Skeletal muscle tissue (tissue), 4 donors: ENCODE data around the gene POMT1. TPM values are rescaled to one million over a fixed set of nuclear protein-coding genes. Genes with fewer than 3 reads are reported as not detected.
"Not testable (repeated sequence)": the region's sequence is repeated elsewhere in the genome, so short reads cannot be mapped to it uniquely, and the experiment has no call there.

Source experiments
- H3K27ac ChIP-seq: one replicate; pipeline ENCODE4 v1.7.0; 2013; ENCODE audit warnings: mild to moderate bottlenecking, low read depth, low read length, inconsistent platforms
- H3K27me3 ChIP-seq, 3 donors: one replicate each; pipeline ENCODE4 v1.7.0; 2013; ENCODE audit warnings: low read length in 3 of 3; ENCODE audit not compliant: control insufficient read depth in 3 of 3, insufficient read depth in 3 of 3
- H3K36me3 ChIP-seq, 3 donors: one replicate each; pipeline ENCODE4 v1.7.0; 2013; ENCODE audit warnings: low read length in 3 of 3; ENCODE audit not compliant: control insufficient read depth in 3 of 3, insufficient read depth in 3 of 3
- H3K4me1 ChIP-seq, 3 donors: one replicate each; pipeline ENCODE4 v1.7.0; 2013; ENCODE audit warnings: low read length in 3 of 3, mild to moderate bottlenecking in 3 of 3; ENCODE audit not compliant: control insufficient read depth in 3 of 3, insufficient read depth in 3 of 3
- H3K4me3 ChIP-seq, 3 donors: one replicate each; pipeline ENCODE4 v1.7.0; 2013; ENCODE audit warnings: low read length in 3 of 3
- H3K9ac ChIP-seq, 3 donors: one replicate each; pipeline ENCODE4 v1.7.0; 2013; ENCODE audit warnings: low read length in 3 of 3, mild to moderate bottlenecking in 3 of 3, moderate library complexity in 2 of 3, low read depth in 1 of 3
- H3K9me3 ChIP-seq, 3 donors: one replicate each; pipeline ENCODE4 v1.7.0; 2013; ENCODE audit warnings: low read length in 3 of 3; ENCODE audit not compliant: control insufficient read depth in 3 of 3
- total RNA-seq: library from RNA; depleted of rRNA; stranded (reverse); fragments of >200 nt; gene quantifications from one replicate; pipeline ENCODE4 v1.2.3, GENCODE V29; 2014
- donor health status: Osteomylitis.

POMT1 gene
- total RNA-seq, 1 donor from 2014 or later, result 18.8 TPM

DNA sequence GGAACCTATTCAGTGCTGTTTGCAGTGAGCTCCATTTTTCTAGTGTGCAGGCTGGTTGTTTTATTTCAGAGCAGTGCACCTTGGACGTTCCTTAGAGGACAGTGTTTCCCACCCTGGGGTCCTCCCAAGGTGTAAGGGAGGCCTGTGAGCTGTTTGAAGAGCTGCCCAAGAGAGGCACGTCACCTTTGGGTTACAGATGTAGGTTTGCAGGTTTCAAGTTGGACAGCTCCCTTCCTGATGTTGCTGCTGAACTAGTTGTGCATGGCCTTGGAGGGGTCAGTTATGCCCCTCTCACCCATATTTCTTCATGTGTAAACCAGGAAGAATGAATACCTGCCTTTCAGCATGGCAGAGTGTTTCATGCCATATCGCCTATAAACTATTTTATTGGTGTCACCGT lies 34.7 kb upstream of the POMT1 start:
- Histone ChIP-seq H3K9me3 (no peaks in the 10 kb centered on the region), H3K9ac (no peak overlapping the region), H3K4me3 (no peak overlapping the region), H3K27me3 (no peaks in the 10 kb centered on the region), H3K36me3 (peaks cover 57 to 79% (median 59%) of the 10 kb centered on the region in 3 donors), H3K27ac (no peak overlapping the region), H3K4me1 (no peaks in the 10 kb centered on the region)

DNA sequence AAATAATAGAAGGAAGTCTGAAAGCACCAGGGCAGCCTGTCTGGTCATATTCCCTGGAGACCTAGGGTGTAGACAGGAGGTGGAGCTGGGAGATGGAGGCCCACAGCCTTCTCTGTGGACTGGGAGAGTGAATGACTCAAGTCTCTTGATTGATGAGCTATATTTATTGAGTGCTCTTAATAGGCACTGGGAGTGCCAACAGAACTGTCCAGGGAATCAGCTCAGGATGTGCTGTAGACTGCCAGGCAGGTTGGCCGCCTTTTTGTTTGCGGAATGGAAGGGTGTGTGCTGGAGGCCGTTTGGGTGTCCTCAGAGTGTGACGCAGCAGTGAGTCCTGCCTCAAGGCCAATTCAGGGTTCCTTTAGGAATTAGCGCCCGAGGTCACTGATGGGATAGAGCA lies 33.4 kb upstream of the POMT1 start:
- no peaks in the 10 kb centered on the region for H3K4me1 ChIP-seq
- no peaks in the 10 kb centered on the region for H3K27me3 ChIP-seq
- H3K9me3 ChIP-seq, result no peaks in the 10 kb centered on the region
- peaks cover 65 to 84% (median 68%) of the 10 kb centered on the region in 3 donors for H3K36me3 ChIP-seq
- no peak overlapping the region for H3K4me3 ChIP-seq
- H3K27ac ChIP-seq, result no peak overlapping the region
- H3K9ac ChIP-seq, result no peak overlapping the region

DNA sequence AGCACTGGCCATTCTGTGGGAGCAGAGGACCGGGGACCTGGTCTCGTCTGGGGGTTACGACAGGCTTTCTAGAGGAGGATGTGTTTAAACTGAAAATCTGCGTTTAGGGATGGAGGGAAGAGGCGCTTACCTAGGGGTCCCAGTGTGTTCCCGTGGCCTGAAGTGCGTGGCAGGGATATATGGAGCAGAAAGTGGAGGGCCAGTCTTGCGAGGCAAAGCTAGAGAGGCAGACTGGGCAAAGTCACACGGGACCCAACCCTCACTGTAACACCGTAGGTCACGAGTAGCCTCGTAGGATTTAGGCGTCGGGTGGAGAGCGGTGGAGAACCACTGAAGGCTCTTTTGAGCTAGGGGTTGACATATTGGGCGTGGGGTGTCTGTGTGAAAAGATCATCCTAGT lies 32.8 kb upstream of the POMT1 start:
- H3K4me3 ChIP-seq, result no peak overlapping the region

DNA sequence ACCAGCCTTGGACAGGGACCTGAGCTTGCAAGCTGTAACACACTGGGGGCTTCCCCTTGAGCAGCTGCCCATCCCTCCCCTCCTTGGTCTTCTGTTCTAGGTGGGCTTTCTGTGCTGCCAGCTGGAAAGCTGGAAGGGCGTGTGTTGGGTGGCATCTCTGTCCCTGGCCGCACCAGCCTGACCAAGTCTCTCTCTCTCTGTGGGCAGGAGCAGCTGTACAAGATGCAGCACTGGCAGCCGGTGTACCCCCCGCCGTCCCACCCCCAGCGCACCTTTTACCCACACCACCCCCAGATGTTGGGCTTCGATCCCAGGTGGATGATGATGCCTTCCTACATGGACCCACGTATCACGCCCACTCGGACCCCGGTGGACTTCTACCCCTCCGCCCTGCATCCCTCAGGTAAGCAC lies 32.1 kb upstream of the POMT1 start:
- Histone ChIP-seq H3K27me3 (no peaks in the 10 kb centered on the region), H3K9me3 (no peaks in the 10 kb centered on the region), H3K36me3 (peaks cover 67 to 84% (median 68%) of the 10 kb centered on the region in 3 donors)

More for the DNA sequence above, 32.8 kb upstream of the POMT1 start:
- Histone ChIP-seq H3K4me1 (no peaks in the 10 kb centered on the region), H3K9me3 (no peaks in the 10 kb centered on the region), H3K27ac (no peak overlapping the region), H3K27me3 (no peaks in the 10 kb centered on the region), H3K36me3 (peaks cover 65 to 84% (median 68%) of the 10 kb centered on the region in 3 donors), H3K9ac (no peak overlapping the region)

DNA sequence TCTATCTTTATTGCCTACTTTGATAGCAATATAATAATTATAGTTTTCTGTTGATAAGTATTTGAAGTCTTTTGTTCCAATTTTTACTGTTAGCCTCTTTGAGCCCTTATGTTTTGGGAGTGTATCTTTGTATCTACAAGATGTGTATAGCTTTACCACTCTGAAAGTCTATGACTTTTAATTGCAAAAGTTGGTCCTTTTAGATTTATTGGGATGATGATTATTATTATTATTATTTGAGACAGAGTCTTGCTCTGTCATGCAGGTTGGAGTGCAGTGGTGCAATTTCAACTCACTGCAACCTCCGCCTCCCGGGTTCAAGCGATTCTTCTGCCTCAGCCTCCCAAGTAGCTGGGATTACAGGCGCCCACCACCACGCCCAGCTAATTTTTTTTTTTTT lies 30.6 kb upstream of the POMT1 start:
- H3K27ac ChIP-seq, H3K9ac ChIP-seq, H3K27me3 ChIP-seq, H3K4me3 ChIP-seq, H3K9me3 ChIP-seq: not testable (repeated sequence)
- peaks cover 9 to 11% (median 10%) of the 10 kb centered on the region in 3 donors for H3K4me1 ChIP-seq
- H3K36me3 ChIP-seq, result peaks cover 78 to 88% (median 78%) of the 10 kb centered on the region in 3 donors

More for the DNA sequence above, 32.1 kb upstream of the POMT1 start:
- Histone ChIP-seq H3K4me1 (no peaks in the 10 kb centered on the region), H3K9ac (no peak overlapping the region), H3K27ac (no peak overlapping the region), H3K4me3 (no peak overlapping the region)

DNA sequence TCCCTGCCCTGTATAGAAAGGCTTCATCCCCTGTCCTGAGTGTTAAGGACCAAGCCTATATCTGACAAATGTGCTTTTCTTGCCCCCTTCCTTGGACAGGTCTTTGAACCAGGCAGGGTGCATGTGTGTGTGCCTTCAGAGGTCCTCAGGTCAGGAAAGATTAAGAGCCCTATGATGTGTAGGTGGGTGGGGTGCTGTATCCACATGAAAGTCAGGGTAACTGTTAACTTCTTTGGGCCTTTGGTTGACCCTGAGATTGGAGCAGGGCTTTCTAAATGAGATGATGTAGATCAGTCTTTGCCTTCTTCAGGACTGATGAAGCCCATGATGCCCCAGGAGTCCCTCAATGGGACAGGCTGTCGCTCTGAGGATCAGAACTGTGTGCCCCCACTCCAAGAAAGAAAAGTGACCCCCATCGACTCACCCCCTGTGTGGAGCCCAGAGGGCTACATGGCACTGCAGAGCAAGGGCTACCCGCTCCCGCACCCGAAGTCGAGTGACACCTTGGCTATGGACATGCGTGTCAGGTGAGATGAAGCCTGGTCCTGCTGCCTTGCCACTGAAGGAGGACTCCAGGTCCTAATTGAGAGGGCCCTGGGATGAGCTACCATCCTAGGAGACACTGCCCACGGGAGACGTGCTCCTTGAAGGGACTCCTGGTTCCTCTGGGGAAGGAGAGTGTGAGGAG lies 29.4 kb upstream of the POMT1 start:
- H3K36me3 ChIP-seq, result peaks cover 78 to 89% (median 79%) of the 10 kb centered on the region in 3 donors
- H3K4me3 ChIP-seq, result no peak overlapping the region
- no peak overlapping the region for H3K27ac ChIP-seq
- H3K9ac ChIP-seq, result no peak overlapping the region
- H3K27me3 ChIP-seq, result no peaks in the 10 kb centered on the region
- peaks cover 9 to 19% (median 19%) of the 10 kb centered on the region in 3 donors for H3K4me1 ChIP-seq
- no peaks in the 10 kb centered on the region for H3K9me3 ChIP-seq

DNA sequence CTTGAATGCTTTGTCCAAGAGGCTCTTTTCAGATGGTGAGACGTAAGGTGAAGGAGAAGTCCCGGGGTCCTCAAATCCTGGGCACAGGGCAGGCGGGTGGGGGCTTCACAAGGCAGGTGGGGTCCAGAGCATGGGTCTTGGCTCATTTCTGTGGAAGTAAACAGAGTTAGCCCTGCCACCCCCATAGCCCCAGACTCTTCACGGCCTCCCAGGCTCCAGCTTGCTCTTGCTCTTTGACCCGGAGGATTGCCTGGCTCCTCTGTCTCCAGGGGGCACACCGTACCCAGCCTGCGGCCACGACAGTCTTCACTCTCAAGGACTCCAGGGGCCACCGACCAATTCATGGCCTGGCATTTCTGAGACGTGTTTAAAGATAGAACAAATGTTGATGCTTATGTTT lies 28.8 kb upstream of the POMT1 start:
- Histone ChIP-seq H3K27me3 (no peaks in the 10 kb centered on the region), H3K27ac (no peak overlapping the region), H3K4me1 (peaks cover 9 to 19% (median 19%) of the 10 kb centered on the region in 3 donors), H3K36me3 (peaks cover 78 to 87% (median 79%) of the 10 kb centered on the region in 3 donors), H3K9ac (no peak overlapping the region), H3K4me3 (no peak overlapping the region), H3K9me3 (no peaks in the 10 kb centered on the region)

DNA sequence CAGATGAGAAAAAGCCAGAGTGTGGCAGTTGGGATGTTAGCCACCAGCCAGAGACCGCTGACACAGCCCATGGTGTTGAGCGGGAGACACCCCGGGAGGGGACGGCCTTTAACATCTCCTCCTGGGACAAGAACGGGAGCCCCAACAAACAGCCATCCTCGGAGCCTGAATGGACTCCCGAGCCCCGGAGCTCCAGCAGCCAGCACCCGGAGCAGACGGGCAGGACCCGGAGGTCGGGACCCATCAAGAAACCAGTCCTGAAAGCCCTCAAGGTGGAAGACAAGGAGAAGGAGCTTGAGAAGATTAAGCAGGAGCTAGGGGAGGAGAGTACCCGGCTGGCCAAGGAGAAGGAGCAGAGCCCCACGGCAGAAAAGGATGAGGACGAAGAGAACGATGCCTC lies 28.0 kb upstream of the POMT1 start:
- Histone ChIP-seq H3K9ac (no peak overlapping the region), H3K9me3 (no peaks in the 10 kb centered on the region), H3K27ac (no peak overlapping the region), H3K4me3 (no peak overlapping the region), H3K36me3 (peaks cover 80 to 90% (median 81%) of the 10 kb centered on the region in 3 donors), H3K27me3 (no peaks in the 10 kb centered on the region), H3K4me1 (peaks cover 9 to 19% (median 19%) of the 10 kb centered on the region in 3 donors)

DNA sequence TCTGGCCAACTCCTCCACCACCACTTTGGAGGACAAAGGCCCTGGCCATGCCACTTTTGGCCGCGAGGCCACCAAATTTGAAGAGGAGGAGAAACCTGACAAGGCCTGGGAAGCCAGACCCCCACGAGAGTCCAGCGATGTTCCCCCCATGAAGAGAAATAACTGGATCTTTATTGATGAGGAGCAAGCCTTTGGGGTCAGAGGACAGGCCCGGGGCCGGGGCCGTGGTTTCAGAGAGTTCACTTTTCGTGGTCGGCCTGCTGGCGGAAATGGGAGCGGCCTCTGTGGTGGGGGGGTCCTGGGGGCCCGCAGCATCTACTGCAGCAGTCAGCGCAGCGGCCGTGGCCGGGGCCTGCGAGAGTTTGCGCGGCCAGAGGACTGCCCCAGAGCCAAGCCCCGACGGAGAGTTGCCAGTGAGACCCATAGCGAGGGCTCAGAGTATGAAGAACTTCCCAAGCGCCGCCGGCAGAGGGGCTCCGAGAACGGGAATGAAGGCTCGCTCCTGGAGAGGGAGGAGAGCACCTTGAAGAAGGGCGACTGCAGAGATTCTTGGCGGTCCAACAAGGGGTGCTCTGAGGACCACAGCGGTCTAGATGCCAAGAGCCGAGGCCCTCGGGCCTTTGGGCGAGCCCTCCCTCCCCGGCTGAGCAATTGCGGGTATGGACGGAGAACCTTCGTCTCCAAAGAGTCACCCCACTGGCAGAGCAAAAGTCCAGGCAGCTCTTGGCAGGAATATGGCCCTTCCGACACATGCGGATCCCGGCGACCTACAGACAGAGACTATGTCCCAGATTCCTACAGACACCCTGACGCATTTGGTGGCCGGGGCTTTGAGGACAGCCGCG lies 27.4 kb upstream of the POMT1 start:
- Histone ChIP-seq H3K4me3 (no peak overlapping the region), H3K9me3 (no peaks in the 10 kb centered on the region), H3K27me3 (no peaks in the 10 kb centered on the region), H3K36me3 (peaks cover 75 to 90% (median 79%) of the 10 kb centered on the region in 3 donors), H3K27ac (peak overlapping the region; percentile 80), H3K4me1 (peaks cover 9 to 24% (median 19%) of the 10 kb centered on the region in 3 donors), H3K9ac (no peak overlapping the region)
